B cell (primary cell): Measurements from ENCODE around the gene KIF23. TPM values are rescaled to one million over a fixed set of nuclear protein-coding genes. Genes with fewer than 3 reads are reported as not detected.
A peak's percentile ranks its signal among the peaks of the same experiment; 100 is the strongest.

Experiments used
- ATAC-seq: fragments of 200-7000 bp; cut with Tn5 transposase; one replicate; pipeline ENCODE4 v1.10.0; 2021; ENCODE audit warnings: low read depth, mild to moderate bottlenecking, moderate number of reproducible peaks, moderate library complexity
- CTCF ChIA-PET: fragments of 350-600 bp; sonication (Branson Sonifier 250); formaldehyde crosslinking; loops from one replicate; lab custom pipeline; 2021; ENCODE audit warnings: antibody characterized with exemption, inconsistent platforms; lab: Charles Lee
- POLR2A ChIA-PET: fragments of 350-600 bp; sonication (Branson Sonifier 250); formaldehyde crosslinking; loops from one replicate; lab custom pipeline; 2021; ENCODE audit warnings: antibody characterized with exemption; lab: Charles Lee
- DNase-seq: peaks from one replicate; pipeline ENCODE4 v3.0.0; 2013
- H2AFZ ChIP-seq: 2 replicates; pipeline ENCODE4 v1.6.1; 2012; ENCODE audit warnings: mild to moderate bottlenecking, low read depth, low read length; ENCODE audit not compliant: insufficient read depth, poor library complexity, severe bottlenecking
- H3K27ac ChIP-seq, 2 donors: 1 replicate in 1 of 2; 2 replicates in 1 of 2; pipeline ENCODE4 v1.5.1; 2012 to 2013; ENCODE audit warnings: low read length in 2 of 2, mild to moderate bottlenecking in 2 of 2, moderate library complexity in 1 of 2
- H3K27me3 ChIP-seq, 4 experiments: fragments of 200-600 bp in 1 of 4; sonication (generic) in 1 of 4; replicated peaks in 1 of 4; 1 replicate in 2 of 4; 2 replicates in 2 of 4; pipeline versions ENCODE4 v1.6.1 to v1.7.0; 2013 to 2016; ENCODE audit warnings: low read length in 3 of 4, mild to moderate bottlenecking in 2 of 4, mixed read lengths in 1 of 4, moderate library complexity in 1 of 4; ENCODE audit not compliant: insufficient read depth in 4 of 4, control insufficient read depth in 3 of 4; ENCODE audit errors: control extremely low read depth in 1 of 4
- H3K36me3 ChIP-seq, 2 experiments: replicated peaks in 1 of 2; 1 replicate in 1 of 2; 2 replicates in 1 of 2; pipeline versions ENCODE4 v1.6.1 to v1.7.1; 2013; ENCODE audit warnings: low read length in 1 of 2; ENCODE audit not compliant: insufficient read depth in 2 of 2, control insufficient read depth in 1 of 2; ENCODE audit errors: control extremely low read depth in 1 of 2, extremely low read depth in 1 of 2
- H3K4me1 ChIP-seq, 2 donors: fragments of 200-600 bp in 1 of 2; sonication (generic) in 1 of 2; 1 replicate in 1 of 2; 2 replicates in 1 of 2; pipeline versions ENCODE4 v1.5.1 to v1.6.1; 2013 to 2017; ENCODE audit warnings: low read length in 2 of 2; ENCODE audit not compliant: control insufficient read depth in 2 of 2, insufficient read depth in 2 of 2
- H3K4me2 ChIP-seq: replicated peaks from 2 replicates; pipeline ENCODE3; 2012; ENCODE audit warnings: mild to moderate bottlenecking, low read depth, low read length; ENCODE audit not compliant: poor library complexity, severe bottlenecking
- H3K4me3 ChIP-seq, 5 experiments: fragments of 200-600 bp in 1 of 5; sonication (generic) in 1 of 5; 1 replicate in 3 of 5; 2 replicates in 2 of 5; pipeline versions ENCODE4 v1.5.1 to v1.7.0; 2011 to 2016; ENCODE audit warnings: low read length in 4 of 5, mild to moderate bottlenecking in 4 of 5, low read depth in 2 of 5, control low read depth in 1 of 5, moderate library complexity in 1 of 5; ENCODE audit not compliant: insufficient read depth in 1 of 5; ENCODE audit errors: control extremely low read depth in 1 of 5, extremely low read depth in 1 of 5
- H3K79me2 ChIP-seq: fragments of 200-600 bp; sonication (generic); one replicate; pipeline ENCODE4 v1.6.0; 2016; ENCODE audit warnings: low read length; ENCODE audit not compliant: control insufficient read depth, insufficient read depth
- H3K9ac ChIP-seq: fragments of 200-600 bp; sonication (generic); 2 replicates; pipeline ENCODE4 v1.6.1; 2017; ENCODE audit warnings: mild to moderate bottlenecking, low read length, moderate library complexity
- H3K9me3 ChIP-seq, 3 donors: one replicate each; pipeline versions ENCODE4 v1.6.1 to v1.7.1; 2013; ENCODE audit warnings: low read length in 2 of 3; ENCODE audit not compliant: control insufficient read depth in 2 of 3, insufficient read depth in 1 of 3; ENCODE audit errors: control extremely low read depth in 1 of 3
- H4K20me1 ChIP-seq: 2 replicates; pipeline ENCODE4 v1.6.0; 2012; ENCODE audit warnings: mild to moderate bottlenecking, low read length; ENCODE audit not compliant: insufficient read depth, control insufficient read depth, poor library complexity, severe bottlenecking
- H3K27ac Mint-ChIP-seq: one replicate; pipeline ENCODE4 v1.8.0; 2021; ENCODE audit warnings: mixed read lengths
- H3K27me3 Mint-ChIP-seq: one replicate; pipeline ENCODE4 v1.8.0; 2021; ENCODE audit warnings: mixed read lengths
- H3K4me1 Mint-ChIP-seq: one replicate; pipeline ENCODE4 v1.8.0; 2021; ENCODE audit warnings: mixed read lengths
- H3K4me3 Mint-ChIP-seq: one replicate; pipeline ENCODE4 v1.8.0; 2021; ENCODE audit warnings: mixed read lengths
- H3K9me3 Mint-ChIP-seq: one replicate; pipeline ENCODE4 v1.8.0; 2022; ENCODE audit warnings: mixed read lengths; ENCODE audit not compliant: insufficient read depth
- CTCF ChIP-seq: fragments of 200-600 bp; IDR thresholded peaks from one replicate; pipeline ENCODE4 v1.8.0; 2022; ENCODE audit warnings: antibody characterized with exemption, mild to moderate bottlenecking
- EZH2 ChIP-seq: IDR thresholded peaks from 2 replicates; pipeline ENCODE4 v1.6.1; 2012; ENCODE audit warnings: borderline replicate concordance, low read depth, mild to moderate bottlenecking, moderate library complexity, low read length; ENCODE audit not compliant: insufficient read depth, poor library complexity, severe bottlenecking
- WGBS: methylation state at CpG from one replicate; pipeline ENCODE4 v1.1.5; 2013; ENCODE audit warnings: missing lambda C conversion rate; ENCODE audit not compliant: insufficient coverage; 5-methylcytosine and 5-hydroxymethylcytosine counted together
- intact Hi-C: fragments of 100-400 bp; cut with micrococcal nuclease; formaldehyde crosslinking; loops from one replicate; pipeline ENCODE4 v1.10.0; 2022
- polyA plus RNA-seq: library from polyadenylated mRNA; depleted of rRNA; stranded (reverse); fragments of >200 nt; gene quantifications from 2 replicates; pipeline ENCODE4 v1.2.3, GENCODE V29; 2012
- total RNA-seq, 2 donors: library from RNA; stranded (reverse); fragments of 120-200 nt in 1 of 2; gene quantifications; 1 replicate in 1 of 2; 2 replicates in 1 of 2; pipeline versions ENCODE4 v1.2.3 to v1.2.4, GENCODE V29; 2013 to 2022

The KIF23 gene
- total and polyA plus RNA-seq, 2 donors (not counting 1 experiment from before 2014, with no cell fraction given) = 0.30 to 0.34 TPM

GRCh38 chr15:69394556-69395282, 19.4 kb upstream of the KIF23 start:
- Histone ChIP-seq H4K20me1 (no peaks in the 10 kb centered on the region), H3K4me1 (peaks cover 3 to 7% of the 10 kb centered on the region in 2 donors), H3K4me3 (no peak overlapping the region), H3K79me2 (no peaks in the 10 kb centered on the region), H2AFZ (peak overlapping the region; percentile 50), H3K36me3 (no peaks in the 10 kb centered on the region), H3K9me3 (no peaks in the 10 kb centered on the region), H3K27me3 (peaks cover 0 to 3% (median 0%) of the 10 kb centered on the region in 4 experiments), H3K9ac (no peak overlapping the region), H3K4me2 (peak overlapping the region; percentile 45), H3K27ac (no peak overlapping the region)
- peaks cover 6% of the 10 kb centered on the region for H3K4me1 Mint-ChIP-seq
- intact Hi-C loops = loop anchor here (1.0 kb wide), 1 partner anchor 234 kb away; the partner anchor contains the start of gene GLCE
- ATAC-seq (peak; percentile 98), DNase-seq (peak; percentile 86)
- H3K9me3 Mint-ChIP-seq = no peaks in the 10 kb centered on the region
- ChIA-PET POLR2A (interaction anchor here (0.7 kb wide), 1 partner anchor 23 kb away, joined by 3 read pairs; no protein-coding TSS in a partner anchor), CTCF (interaction anchor here (0.6 to 2.9 kb wide), 19 partner anchors 9 to 374 kb away, joined by 3 to 18 read pairs (median 3); partner anchors contain the start of genes GLCE and KIF23)
- peak overlapping the region; percentile 13 for H3K4me3 Mint-ChIP-seq
- H3K27me3 Mint-ChIP-seq = peaks cover 3% of the 10 kb centered on the region
- TF ChIP-seq CTCF (peak; percentile 93), EZH2 (no peak)
- 37% methylated on average over 36 of the region's 36 CpGs for WGBS
- H3K27ac Mint-ChIP-seq = no peak overlapping the region

DNA sequence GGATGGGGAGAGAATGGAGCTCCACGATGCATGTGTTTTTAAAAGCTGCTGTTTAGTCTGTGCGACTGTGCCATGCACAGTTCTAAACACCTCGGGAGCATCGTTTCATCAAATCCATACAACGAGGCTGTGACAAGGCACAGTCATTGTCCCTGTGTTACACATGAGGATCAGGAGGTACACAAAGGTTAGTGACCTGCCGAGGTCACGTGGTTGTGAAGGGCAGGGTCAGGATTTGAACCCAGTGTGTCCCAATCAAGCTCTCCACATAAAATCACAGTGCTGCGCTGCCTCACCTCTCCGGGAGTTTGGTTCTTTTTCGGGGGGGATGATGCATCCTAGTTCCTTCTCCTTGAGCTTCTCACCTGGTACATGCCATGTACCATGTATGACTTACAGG, 18.7 kb upstream of the KIF23 start:
- intact Hi-C loops = no loop called here
- Mint-ChIP-seq H3K4me3 (no peak overlapping the region), H3K27me3 (peaks cover 3% of the 10 kb centered on the region), H3K9me3 (no peaks in the 10 kb centered on the region), H3K4me1 (peaks cover 6% of the 10 kb centered on the region), H3K27ac (no peak overlapping the region)
- Histone ChIP-seq H3K4me1 (peaks cover 3 to 7% of the 10 kb centered on the region in 2 donors), H3K4me2 (no peak overlapping the region), H3K4me3 (no peak overlapping the region), H3K27ac (no peak overlapping the region), H3K36me3 (no peaks in the 10 kb centered on the region), H3K9ac (no peak overlapping the region), H3K9me3 (no peaks in the 10 kb centered on the region), H3K79me2 (no peaks in the 10 kb centered on the region), H2AFZ (no peak overlapping the region), H3K27me3 (peaks cover 0 to 3% (median 0%) of the 10 kb centered on the region in 4 experiments), H4K20me1 (no peaks in the 10 kb centered on the region)
- WGBS = 90% methylated on average over 7 of the region's 10 CpGs
- CTCF ChIA-PET = interaction anchor here (0.8 to 2.9 kb wide), 13 partner anchors 8 to 338 kb away, joined by 3 to 18 read pairs (median 6); partner anchors contain the start of genes GLCE and KIF23
- no peak for ATAC-seq
- POLR2A ChIA-PET = interaction anchor here (0.7 kb wide), 1 partner anchor 23 kb away, joined by 3 read pairs; no protein-coding TSS in a partner anchor
- TF ChIP-seq EZH2 (no peak), CTCF (no peak)
- DNase-seq = no peak
